Measurements from ENCODE around the gene FREM3. TPM values are rescaled to one million over a fixed set of nuclear protein-coding genes. Genes with fewer than 3 reads are reported as not detected.
A peak's percentile ranks its signal among the peaks of the same experiment; 100 is the strongest.

FREM3 gene
- total RNA-seq, 1 experiment from 2014 or later: not detected

GRCh38 chr4:143618811-143619210 is 81.7 kb downstream of the FREM3 start:
- Mint-ChIP-seq H3K9me3 (ENCODE audit: unreplicated experiment) (no peaks in the 10 kb centered on the region), H3K4me3 (ENCODE audit: unreplicated experiment) (no peak overlapping the region)
- intact Hi-C loops (cut with micrococcal nuclease): no loop called here

GRCh38 chr4:143617994-143618679 is 82.3 kb downstream of the FREM3 start:
- Mint-ChIP-seq H3K4me1 (ENCODE audit: insufficient read depth, unreplicated experiment) (no peaks in the 10 kb centered on the region), H3K9me3 (ENCODE audit: unreplicated experiment) (no peaks in the 10 kb centered on the region), H3K27me3 (ENCODE audit: insufficient read depth, unreplicated experiment) (peaks cover 93% of the 10 kb centered on the region), H3K4me3 (ENCODE audit: unreplicated experiment) (no peak overlapping the region), H3K36me3 (ENCODE audit: insufficient read depth, unreplicated experiment) (no peaks in the 10 kb centered on the region), H3K27ac (ENCODE audit: low read depth, unreplicated experiment) (no peak overlapping the region)
- POLR2A ChIA-PET: interaction anchor here (0.8 kb wide), 1 partner anchor 9 kb away, joined by 4 read pairs; no protein-coding TSS in a partner anchor
- TF ChIP-seq CTCF (IDR thresholded peaks at IDR 0.05; ENCODE audit: unreplicated experiment): no peak
- BruUV-seq (replicated peaks): no TSS peak
- CTCF ChIA-PET: no interaction called here
- peak; percentile 33 for DNase-seq (ENCODE audit: unreplicated experiment)
- intact Hi-C loops (cut with micrococcal nuclease): no loop called here

More at GRCh38 chr4:143618811-143619210, 81.7 kb downstream of the FREM3 start:
- no TSS peak for BruUV-seq (replicated peaks)
- Mint-ChIP-seq H3K27me3 (ENCODE audit: insufficient read depth, unreplicated experiment) (peaks cover 89% of the 10 kb centered on the region), H3K36me3 (ENCODE audit: insufficient read depth, unreplicated experiment) (no peaks in the 10 kb centered on the region), H3K4me1 (ENCODE audit: insufficient read depth, unreplicated experiment) (no peaks in the 10 kb centered on the region), H3K27ac (ENCODE audit: low read depth, unreplicated experiment) (no peak overlapping the region)
- ChIA-PET CTCF (no interaction called here), POLR2A (no interaction called here)
- DNase-seq (ENCODE audit: unreplicated experiment): no peak
- TF ChIP-seq CTCF (IDR thresholded peaks at IDR 0.05; ENCODE audit: unreplicated experiment): no peak

GRCh38 chr4:143616771-143617170 is 83.7 kb downstream of the FREM3 start:
- H3K27ac Mint-ChIP-seq (ENCODE audit: low read depth, unreplicated experiment): no peak overlapping the region
- POLR2A ChIA-PET: no interaction called here
- intact Hi-C loops (cut with micrococcal nuclease): no loop called here

GRCh38 chr4:143609492-143609891 is 91.0 kb downstream of the FREM3 start:
- DNase-seq (ENCODE audit: unreplicated experiment): no peak
- intact Hi-C loops (cut with micrococcal nuclease): no loop called here
- H3K27me3 Mint-ChIP-seq (ENCODE audit: insufficient read depth, unreplicated experiment): peaks cover 95% of the 10 kb centered on the region

More at GRCh38 chr4:143616771-143617170, 83.7 kb downstream of the FREM3 start:
- Mint-ChIP-seq H3K4me3 (ENCODE audit: unreplicated experiment) (no peak overlapping the region), H3K4me1 (ENCODE audit: insufficient read depth, unreplicated experiment) (no peaks in the 10 kb centered on the region), H3K9me3 (ENCODE audit: unreplicated experiment) (no peaks in the 10 kb centered on the region), H3K27me3 (ENCODE audit: insufficient read depth, unreplicated experiment) (peaks cover 93% of the 10 kb centered on the region), H3K36me3 (ENCODE audit: insufficient read depth, unreplicated experiment) (no peaks in the 10 kb centered on the region)
- no TSS peak for BruUV-seq (replicated peaks)
- CTCF ChIA-PET: no interaction called here
- DNase-seq (ENCODE audit: unreplicated experiment): peak; percentile 75
- no peak for TF ChIP-seq CTCF (IDR thresholded peaks at IDR 0.05; ENCODE audit: unreplicated experiment)

More at GRCh38 chr4:143609492-143609891, 91.0 kb downstream of the FREM3 start:
- ChIA-PET POLR2A (no interaction called here), CTCF (interaction anchor here (1.0 kb wide), 1 partner anchor 78 kb away, joined by 3 read pairs; no protein-coding TSS in a partner anchor)
- no peak for TF ChIP-seq CTCF (IDR thresholded peaks at IDR 0.05; ENCODE audit: unreplicated experiment)
- BruUV-seq (replicated peaks): no TSS peak
- Mint-ChIP-seq H3K4me1 (ENCODE audit: insufficient read depth, unreplicated experiment) (no peaks in the 10 kb centered on the region), H3K27ac (ENCODE audit: low read depth, unreplicated experiment) (no peak overlapping the region), H3K4me3 (ENCODE audit: unreplicated experiment) (no peak overlapping the region), H3K9me3 (ENCODE audit: unreplicated experiment) (no peaks in the 10 kb centered on the region), H3K36me3 (ENCODE audit: insufficient read depth, unreplicated experiment) (no peaks in the 10 kb centered on the region)
